Left hindlimb (tissue), 1 donor: ENCODE measurements around the gene INHBA.
A peak's percentile ranks its signal among the peaks of the same experiment; 100 is the strongest.

Source experiments
- DNase-seq: peaks from one replicate; pipeline ENCODE4 v3.0.0-alpha.2; 2018

Gene INHBA

DNA sequence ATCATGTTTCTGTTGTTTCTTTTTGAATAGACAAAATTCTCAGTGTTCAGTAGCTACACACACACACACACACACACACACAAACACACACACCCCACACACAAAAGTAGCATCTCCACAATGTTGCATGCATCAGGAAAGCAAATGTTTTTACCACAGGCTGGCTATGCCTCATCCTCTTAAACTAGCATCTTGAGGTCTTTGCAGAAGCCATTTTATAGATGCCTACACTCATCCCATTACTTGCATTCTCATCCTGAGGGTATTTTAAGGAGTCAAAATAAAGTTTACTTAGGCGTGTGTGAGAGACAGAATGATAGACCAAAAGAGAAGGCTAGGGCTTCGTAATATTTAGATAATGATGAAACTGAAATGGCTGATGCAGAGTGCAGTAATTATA is 7.9 kb upstream of the INHBA start:
- no peak for DNase-seq

DNA sequence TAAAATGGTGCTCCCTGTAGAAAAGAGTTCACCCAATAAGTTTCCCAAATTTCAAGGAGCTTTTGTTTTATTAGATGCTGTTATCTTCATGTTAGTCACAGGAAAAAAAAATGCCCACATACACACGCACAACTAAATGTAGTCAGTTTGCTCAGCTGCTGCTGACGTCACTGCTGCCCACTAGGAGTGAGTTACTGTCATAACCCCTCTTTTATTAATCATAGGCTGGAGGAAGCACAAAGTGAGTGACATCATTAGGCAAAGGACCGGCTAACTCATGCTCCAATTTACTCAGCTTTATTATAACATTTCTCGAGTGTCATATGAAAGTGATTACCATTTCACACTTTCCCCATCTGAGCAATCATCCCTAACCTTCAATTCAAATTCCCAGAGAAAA is 6.7 kb upstream of the INHBA start:
- no peak for DNase-seq

DNA sequence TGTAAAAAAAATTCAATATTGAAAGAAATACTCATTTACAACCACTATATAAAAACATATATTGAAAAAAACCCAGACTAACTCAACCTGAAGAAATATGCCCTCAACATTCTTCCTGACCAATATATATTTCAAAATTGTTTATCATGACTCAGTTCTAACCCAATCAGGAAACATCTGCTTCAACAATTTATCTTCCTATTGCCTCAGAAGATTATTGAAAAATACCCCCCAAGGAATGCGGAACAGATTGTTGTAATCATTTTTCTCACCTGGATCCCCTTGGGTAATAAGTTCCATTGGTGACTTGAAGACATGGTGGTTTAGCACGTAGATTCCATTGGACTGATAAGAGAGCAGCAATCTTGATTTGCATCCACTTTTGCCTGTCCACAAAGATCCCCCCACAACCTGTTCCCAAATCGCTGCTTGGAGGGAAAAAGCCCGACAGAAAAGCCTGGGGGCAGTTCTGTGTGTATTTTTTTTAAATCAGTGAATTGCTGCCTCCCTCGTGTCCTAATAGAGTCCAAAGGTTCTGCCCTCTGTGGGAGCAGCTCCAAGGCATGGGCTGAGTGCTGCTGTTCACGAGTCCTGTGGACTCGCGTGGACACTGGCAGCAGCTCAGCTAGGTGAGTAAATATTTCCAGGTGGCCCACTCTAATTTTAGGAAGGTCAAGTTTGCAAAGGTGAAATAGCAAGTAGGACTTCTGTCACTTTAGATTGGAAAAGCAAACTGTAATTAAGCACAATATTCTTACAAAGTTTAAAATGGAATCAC is 5.9 kb upstream of the INHBA start:
- no peak for DNase-seq

DNA sequence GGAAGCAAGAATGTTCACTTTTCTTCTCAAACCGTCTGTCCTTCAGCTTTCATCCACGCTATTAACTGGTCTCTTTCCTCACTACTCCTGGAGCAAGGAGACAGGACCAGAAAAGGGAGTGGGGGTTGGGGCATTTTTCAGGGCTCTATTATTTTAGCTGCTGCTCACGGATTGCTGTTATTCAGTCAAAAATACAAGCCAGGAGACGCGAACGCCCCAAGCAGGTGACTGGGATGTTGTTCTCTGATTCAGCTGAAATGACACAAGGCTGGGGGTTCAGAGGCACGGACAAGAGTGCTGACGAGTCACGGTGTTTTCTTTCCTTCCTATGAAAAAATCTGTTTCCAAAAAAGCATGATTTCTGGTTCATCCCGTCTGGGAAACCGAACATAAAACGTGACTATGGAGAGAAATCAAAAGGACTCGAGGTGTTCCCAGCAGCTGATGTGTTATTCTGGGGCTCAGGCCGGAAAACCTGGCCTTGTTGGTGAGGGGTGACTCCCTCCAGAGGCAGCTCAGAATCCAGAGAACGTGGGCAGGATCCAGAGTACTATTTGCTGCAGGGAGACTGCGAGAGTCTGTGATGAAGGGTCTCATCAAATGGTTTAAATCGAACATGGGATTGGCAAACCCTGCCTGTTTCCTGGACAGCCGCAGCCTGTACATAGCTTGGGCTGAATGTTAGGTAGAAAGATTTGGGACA is 3.5 kb upstream of the INHBA start:
- no peak for DNase-seq

DNA sequence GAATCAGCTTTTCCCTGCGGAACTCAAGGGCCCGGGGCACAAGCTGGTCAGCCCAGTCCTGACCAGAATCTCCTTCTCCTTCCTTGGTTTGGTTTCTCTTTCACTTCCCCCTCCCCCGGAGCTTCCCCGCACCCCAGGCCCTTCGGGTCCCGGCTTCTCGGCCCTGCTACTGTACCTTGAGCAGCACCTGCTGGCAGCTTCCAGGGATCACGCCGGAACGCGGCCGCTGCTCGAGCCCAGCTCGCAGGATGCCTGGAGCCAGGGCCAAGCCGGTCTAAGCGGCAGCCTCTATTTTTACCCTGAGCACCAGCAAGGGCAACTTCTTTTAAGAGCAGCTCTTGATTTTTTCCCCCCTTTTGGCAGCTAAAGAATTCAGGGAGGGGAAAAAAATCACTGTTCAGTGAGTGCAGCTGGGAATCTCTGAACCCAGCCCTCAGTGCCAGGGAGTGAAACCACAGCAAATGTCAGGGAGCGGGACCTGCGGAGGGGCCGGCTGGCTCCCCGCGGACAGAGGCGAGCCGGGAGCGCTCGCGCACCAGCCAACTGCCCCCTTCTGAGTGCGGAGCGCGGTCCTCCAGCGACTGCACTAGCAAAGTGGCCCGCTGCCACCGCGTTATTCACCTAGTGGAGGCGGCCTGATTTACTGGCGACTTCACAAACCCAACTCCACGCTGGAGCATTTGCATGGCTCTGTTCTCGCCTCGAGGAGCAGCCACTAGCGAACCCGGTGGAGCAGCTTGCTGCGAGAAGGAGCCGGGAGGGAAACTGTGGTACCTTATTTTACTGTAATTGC is 2.4 kb upstream of the INHBA start:
- peak; percentile 91 for DNase-seq

DNA sequence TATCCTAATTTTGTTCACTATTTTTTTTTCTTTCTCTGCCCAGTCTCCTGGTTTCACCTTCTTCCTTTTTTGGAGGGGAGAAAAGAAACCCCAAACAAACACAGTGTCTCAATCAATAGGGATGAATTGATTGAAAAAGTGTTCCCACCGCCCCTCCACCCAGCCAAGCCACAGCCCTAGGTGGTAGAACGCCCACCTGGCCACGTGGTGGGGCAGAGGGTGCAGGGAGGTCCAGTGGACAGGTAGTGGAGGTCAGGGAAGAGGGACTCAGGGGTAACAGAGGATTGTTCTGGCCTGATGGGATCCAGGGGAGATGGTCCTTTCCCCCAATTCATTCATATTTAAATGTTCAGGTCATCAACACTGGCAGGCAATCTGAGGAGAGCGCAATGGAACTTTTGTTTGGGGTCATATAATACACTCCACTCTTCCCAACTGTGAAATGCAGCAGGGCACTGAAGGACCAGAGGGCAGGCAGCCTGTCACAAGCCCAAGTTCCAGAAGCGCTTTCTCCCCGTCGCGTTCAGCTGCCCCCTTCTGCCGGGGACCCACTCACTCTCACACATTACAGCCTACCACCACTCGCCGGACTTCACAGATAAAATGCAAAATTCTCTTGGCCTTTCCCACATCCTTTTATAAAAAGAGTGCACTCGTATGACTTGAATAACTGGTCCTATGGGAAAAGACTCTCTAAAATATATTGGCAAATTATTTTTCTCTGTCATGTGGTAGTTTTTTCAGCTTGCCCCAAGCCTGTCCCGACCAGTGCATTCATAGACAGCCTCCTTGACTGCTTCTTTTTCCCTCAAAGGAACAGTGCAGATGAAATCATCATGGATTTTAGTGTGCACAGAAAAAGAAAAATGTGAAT is 1.6 kb downstream of the INHBA start:
- no peak for DNase-seq

DNA sequence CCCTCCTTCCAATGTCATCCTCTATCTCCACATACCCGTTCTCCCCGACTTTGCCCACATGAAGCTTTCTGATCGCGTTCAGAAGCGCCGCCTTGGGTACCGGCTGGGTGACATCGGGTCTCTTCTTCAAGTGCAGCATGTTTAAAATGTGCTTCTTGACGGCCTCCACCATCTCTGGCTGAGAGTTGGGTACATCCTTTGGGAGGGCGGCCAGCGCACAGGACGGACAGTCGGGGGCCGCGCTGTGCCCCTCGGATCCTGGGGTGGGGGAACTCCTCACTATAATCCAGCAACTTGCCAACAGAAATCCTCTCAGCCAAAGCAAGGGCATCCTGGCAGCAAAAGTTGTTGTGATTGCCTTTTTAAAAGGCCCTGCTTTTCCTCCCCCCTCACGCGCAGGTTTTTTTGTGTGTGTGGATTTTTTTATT is 2.8 kb downstream of the INHBA start:
- peak; percentile 50 for DNase-seq

DNA sequence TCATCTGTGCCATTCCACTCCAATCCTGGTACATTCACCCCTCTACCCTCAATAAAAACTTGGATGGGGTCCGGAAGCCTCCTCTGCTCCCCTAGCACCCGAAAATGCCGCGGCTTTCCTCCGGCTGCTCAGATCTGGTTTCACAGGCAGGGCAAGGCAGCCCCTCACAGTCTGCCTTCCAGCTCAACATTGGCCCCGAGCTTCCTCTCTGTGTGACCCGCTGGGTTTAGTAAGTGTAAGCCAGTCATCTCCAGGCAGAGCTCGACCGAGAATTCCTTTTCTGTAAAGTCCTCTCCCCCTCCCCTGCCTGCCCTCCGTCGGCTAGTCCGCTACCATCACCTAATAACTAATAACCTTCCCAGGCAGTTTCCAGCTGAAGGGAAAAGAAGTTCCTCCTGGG is 3.4 kb downstream of the INHBA start:
- peak; percentile 58 for DNase-seq

DNA sequence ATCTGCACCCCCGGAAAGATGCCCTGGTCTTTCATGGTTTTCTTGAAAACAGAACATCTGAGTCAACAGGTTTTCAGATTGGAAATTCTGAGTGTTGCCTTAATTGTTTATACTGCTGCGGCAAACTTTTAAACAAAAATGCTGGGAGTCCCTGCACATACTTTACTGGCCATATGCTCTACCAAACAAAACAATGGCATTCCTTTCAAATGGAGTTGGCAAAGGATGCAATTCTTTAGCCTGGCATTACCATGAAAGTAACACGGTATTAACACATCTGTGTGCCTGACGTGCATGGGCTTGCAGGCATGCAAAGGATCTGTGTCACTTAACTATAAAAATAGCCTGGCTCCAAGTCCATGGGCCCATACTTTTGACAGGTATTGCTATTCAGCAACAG is 4.2 kb downstream of the INHBA start:
- no peak for DNase-seq

DNA sequence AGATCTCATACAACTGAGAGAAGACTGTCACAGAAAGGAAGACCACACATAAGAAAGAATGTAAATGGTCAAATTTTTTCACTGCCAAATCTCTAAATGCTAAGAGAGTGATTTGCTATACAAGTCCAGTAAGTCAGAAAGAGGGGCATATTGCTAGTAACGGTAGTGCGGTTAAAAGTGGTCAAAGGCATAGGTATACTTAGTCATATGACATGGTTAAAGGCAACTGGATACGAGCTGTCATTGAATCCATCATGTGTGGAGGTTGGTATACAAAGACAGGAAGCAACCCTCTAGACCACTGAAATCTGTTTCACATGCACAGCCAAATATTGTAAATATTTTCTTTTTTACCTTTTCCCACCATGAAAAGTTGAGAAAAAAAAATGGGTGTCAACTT is 4.8 kb downstream of the INHBA start:
- no peak for DNase-seq

DNA sequence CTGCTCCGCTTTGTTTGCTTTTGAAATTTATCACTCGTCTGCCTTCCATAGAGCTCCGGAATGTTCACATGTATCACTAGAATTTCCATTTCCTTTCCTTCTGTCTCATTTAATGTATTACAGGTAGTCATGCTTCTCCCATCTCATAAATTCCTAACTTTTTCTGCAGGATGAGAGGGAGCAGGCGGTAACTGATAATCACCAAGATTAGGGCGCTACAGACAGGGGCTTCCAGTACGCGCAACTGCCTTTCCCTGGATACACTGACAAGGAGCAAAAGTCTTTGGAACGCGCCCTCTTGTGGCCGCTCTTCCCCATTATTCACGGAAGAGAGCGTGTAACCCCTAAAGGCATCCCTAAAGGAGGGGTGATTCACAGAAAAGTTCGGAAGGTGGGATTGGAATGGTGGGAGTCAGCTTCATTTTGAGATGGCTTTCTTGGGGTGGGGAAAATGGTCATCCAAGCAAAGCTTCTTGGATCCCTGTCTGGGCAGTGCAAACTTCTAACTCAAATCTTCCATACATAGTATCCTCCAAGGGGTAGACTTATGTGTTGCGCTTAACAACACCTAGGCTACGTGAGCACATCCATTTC is 6.5 kb downstream of the INHBA start:
- peak; percentile 83 for DNase-seq

DNA sequence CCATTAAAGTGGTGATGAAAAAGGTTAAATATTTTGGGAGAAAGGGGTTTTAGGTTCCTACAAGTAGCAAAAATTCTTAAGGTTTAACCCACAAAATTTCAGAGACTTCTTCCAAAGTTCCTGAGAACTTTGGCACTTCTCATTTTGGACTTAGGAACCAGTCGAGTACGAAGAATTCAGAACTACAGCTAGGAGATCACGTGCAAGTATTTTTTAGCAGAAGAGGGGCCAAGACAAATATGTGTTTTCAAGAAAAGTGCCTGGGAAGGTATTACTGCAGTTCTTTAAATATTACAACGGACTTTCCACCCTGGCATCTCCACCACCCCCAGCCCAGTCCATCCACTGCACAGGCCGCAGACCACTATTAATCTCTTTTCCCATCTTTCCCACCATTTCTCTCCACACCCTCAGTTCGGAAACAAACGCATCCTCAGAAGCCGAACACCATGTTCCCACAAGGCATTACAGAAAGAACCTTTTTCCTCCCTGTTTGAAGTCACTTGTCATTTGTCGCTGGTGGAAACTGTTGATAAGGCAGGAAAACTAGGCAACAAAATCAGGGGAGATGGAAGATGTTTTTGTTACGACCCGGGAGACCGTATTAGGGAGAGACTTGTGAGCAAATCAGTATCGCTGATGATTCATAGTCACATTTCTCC is 7.1 kb downstream of the INHBA start:
- DNase-seq: no peak

DNA sequence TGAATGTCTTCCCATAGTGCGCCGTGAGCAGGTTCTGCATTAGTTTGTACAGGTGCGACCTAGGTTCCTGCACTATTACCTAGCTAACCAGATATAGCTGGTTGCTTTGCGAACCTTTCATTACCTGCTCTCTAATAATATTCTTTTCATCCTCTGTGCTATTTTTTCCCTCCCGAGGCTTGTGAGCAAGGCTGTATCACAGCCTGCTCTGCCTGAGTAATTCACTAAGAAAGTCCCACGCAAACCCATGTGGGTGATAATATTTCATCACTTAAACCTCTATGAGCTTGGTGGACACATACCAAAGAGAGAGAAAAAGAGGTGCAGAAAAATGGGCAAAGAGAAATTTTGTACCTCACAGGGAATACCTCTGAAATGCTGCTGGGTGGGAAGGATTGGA is 8.4 kb downstream of the INHBA start:
- DNase-seq: no peak

DNA sequence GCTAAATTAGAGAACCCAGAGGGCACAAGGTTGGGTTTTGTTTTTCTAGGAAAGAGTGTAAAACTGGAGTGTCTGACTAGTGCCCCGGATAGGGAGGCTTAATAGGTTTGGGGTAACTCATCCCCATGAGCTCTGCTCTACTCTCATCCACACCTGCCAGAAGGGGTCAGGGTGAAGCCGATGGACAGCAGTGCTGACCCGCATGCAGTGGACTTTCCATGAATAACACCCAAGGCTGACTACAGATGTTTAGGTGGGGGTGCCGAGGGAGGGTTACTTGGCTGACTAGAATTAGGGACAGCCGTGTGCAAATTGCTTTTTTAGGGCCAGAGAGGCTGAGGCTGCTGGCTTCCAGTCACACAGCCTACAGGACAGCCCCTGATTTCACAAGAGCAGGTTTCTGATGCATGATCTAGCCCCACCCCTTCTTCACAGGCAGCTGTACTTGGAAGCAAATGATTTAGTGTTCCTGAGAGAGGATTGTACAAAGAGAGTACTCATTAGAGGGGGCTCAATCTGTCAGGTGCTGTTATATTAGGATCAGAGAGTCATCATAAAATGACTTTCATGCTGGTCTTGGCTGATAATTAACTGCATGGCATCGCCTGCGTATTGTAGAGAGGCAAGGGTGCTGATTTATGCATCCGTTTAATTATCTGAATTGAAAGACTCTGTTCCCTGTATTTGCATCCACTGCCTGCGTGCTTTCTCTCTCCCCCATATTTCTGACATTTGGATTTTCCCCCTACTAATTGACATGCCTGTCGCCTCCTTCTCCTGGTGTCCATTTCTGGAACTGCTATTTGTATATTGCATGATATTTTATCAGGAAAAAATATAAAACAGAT is 9.5 kb downstream of the INHBA start:
- no peak for DNase-seq

DNA sequence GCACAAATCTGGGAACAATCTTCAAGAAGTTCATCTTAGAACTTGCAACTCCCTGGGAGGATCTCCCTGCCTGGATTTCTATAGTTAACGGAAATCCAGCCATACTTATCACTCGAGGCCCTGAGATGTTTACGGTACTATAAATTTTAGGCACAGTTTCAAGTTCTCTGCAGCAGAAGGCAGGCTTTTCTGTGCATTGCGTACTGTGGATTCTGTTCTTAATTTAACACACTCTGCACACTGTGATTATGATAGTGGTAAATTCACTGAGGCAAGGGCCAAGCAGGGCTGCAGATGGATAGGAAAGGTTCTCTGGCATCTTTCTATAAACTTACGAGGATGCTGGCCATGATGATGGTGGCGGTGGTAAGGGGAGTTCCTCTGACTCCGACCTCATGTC is 10.6 kb downstream of the INHBA start:
- no peak for DNase-seq

DNA sequence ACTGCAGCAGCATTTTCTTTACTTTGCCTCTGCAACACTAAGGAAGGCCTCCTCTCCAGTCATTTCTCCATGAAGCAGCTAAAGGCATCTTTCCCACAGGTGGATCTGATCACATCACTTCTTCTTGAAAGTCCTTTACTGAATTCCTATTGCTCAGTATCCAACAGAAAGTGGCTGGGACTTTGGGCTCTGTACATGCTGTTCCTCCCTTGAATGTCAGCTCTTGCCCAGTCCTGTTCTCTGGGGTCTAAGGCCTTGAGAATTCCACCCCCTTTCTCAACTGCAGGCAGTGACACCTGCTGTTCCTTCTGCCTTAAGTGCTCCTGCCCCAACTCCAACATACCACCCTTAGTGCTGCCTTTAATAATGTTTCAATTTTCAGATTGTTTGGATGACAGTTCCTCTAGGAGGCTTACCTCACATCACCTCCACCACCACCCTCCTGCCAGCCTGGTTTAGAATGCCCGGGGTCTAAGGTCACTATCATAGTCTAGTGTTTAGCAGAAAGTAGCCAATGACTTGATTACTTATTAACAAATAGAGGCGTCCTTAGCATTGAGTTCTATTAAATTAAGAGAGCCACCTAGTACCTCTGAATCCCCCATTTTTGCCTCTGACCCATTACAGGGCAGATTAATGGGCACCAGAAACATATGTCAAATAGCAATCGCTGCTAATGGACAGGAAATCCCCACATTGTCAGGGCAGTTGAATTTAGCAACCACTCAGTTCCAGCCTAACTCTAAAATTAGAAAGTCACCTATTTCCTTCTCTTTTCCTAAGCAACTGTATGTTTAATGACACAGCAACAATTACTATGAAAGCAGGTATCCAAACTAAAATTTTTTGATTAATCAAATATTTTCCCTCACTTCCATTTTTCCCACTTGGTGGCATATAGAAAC is 11.4 kb downstream of the INHBA start:
- DNase-seq: no peak

DNA sequence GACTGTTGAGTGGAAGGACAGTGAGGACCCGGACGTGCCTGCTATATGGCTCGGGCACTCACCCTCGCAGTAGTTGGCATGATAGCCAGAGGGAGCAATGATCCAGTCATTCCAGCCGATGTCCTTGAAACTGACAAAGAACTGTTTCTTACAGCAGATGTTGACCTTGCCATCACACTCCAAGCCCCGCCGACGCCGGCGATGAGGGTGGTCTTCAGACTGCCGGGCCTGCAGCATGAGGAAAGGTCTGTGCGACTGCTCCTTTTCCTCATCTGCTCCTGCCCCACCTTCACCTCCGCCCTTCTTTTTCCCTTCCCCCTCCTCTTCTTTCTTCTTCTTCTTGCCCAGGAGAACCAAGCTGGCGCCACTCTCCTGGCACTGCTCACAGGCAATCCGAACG is 13.1 kb downstream of the INHBA start:
- no peak for DNase-seq

DNA sequence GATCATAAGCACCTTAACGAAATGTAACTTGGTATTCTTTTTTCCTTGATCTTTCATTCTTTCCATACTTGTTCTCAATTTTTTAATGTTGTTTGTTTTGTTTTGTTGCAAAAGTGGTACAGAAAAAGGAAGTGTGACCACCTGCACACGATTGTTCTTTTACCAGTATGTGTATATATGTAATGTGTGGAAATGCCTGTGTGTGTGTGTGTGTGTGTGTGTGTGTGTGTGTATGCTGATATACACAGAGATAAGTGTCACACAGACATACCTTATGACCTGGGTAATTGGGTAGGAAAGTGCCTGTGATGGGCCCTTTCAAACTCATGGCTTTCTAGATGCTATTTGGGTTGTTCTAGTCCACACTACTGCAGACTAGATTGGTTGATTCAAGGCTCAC is 14.0 kb downstream of the INHBA start:
- DNase-seq: no peak

DNA sequence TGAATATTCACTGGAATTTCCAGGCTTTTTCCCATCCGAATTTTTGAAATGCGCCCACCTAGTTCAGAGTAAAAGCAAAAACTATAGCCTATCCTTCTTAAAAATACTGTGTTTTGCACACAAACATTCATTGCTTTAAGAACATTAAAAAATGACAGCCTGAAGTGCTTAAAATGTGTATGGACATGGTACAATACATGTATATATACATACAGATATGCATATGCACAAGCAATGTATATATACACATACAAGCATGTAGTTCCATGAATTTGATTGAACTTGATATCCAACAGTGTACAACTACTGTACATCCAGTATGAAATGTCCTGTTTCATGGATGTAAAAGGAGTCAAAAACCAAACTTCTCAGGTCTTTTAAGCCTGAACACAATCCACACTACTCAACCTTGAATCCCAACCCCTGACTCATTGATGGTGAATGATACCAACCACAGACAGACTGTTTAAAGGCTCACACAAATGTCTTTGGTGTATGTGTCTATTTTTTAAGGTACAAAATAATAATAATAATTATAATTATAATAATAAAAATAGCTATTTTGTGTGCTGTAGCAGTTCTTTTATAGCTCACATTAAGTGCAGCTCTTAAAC is 14.8 kb downstream of the INHBA start:
- no peak for DNase-seq
